Measurements from ENCODE around the gene ADAMTSL1.

- TF ChIP-seq, protein P1, sequence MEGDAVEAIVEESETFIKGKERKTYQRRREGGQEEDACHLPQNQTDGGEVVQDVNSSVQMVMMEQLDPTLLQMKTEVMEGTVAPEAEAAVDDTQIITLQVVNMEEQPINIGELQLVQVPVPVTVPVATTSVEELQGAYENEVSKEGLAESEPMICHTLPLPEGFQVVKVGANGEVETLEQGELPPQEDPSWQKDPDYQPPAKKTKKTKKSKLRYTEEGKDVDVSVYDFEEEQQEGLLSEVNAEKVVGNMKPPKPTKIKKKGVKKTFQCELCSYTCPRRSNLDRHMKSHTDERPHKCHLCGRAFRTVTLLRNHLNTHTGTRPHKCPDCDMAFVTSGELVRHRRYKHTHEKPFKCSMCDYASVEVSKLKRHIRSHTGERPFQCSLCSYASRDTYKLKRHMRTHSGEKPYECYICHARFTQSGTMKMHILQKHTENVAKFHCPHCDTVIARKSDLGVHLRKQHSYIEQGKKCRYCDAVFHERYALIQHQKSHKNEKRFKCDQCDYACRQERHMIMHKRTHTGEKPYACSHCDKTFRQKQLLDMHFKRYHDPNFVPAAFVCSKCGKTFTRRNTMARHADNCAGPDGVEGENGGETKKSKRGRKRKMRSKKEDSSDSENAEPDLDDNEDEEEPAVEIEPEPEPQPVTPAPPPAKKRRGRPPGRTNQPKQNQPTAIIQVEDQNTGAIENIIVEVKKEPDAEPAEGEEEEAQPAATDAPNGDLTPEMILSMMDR (IDR thresholded peaks at IDR 0.05): no peak
- TF ChIP-seq EP300 (IDR thresholded peaks at IDR 0.05) (no peak), POLR2AphosphoS5 (IDR thresholded peaks at IDR 0.05) (no peak)
These were observed 347.8 kb downstream of the ADAMTSL1 start for GRCh38 chr9:18821788-18822187.

Data from suprapubic skin (tissue), 4 donors.